Measurements from ENCODE around the gene SAMHD1. TPM values are rescaled to one million over a fixed set of nuclear protein-coding genes. Genes with fewer than 3 reads are reported as not detected.

The SAMHD1 gene
- total and polyA plus RNA-seq, 2 of the 8 experiments (the other 6 are each of a cell fraction or from before 2014, with no cell fraction given): 22.0 to 37.1 TPM

GRCh38 chr20:36936341-36936740, 15.2 kb downstream of the SAMHD1 start:
- H2BK15ac ChIP-seq (ENCODE audit: low read length): no peak overlapping the region
- H2AFZ ChIP-seq (ENCODE audit: low read length): no peak overlapping the region
- 83% methylated on average over 8 of the region's 8 CpGs; no CpG with 5 or more reads in 1 of the 2 experiments for WGBS, 2 experiments (ENCODE audit: extremely low coverage in 1 of 2, insufficient coverage in 1 of 2, insufficient read length in 1 of 2, insufficient replicate concordance in 2 of 2, low coverage in 1 of 2, low lambda C conversion rate in 2 of 2, missing lambda C conversion rate in 1 of 2)
- no peak overlapping the region for H3K27ac ChIP-seq (ENCODE audit: low read depth, low read length)
- H3K4me3 ChIP-seq (ENCODE audit: extremely low read depth in 1 of 4, insufficient read depth in 2 of 4, low read depth in 3 of 4, low read length in 4 of 4): no peak overlapping the region
- H3K36me3 ChIP-seq (ENCODE audit: control insufficient read depth in 2 of 4, insufficient read depth in 4 of 4, low read length in 3 of 4): peaks cover 2 to 39% (median 9%) of the 10 kb centered on the region in 4 experiments; a peak in 5 of 8 replicates
- H3K14ac ChIP-seq (ENCODE audit: insufficient read length): no peak overlapping the region
- no peaks in the 10 kb centered on the region for H3K27me3 ChIP-seq (replicated peaks in 1 of 4; ENCODE audit: control insufficient read depth in 3 of 4, extremely low read depth in 1 of 4, insufficient read depth in 3 of 4, low read length in 3 of 4)
- H3K18ac ChIP-seq (ENCODE audit: extremely low read depth, low read length): no peak overlapping the region
- no peak overlapping the region for H2BK120ac ChIP-seq (replicated peaks; ENCODE audit: low read depth, low read length)
- CTCF ChIA-PET (ENCODE audit: partially characterized antibody): interaction anchor here (1.2 to 1.5 kb wide), 2 partner anchors 14 to 73 kb away, joined by 3 to 4 read pairs; a partner anchor contains a TSS
- H4K20me1 ChIP-seq (replicated peaks in 1 of 2; ENCODE audit: control insufficient read depth in 1 of 2, insufficient read depth in 2 of 2, low read length in 2 of 2): no peaks in the 10 kb centered on the region
- no peak overlapping the region for H2AK5ac ChIP-seq (ENCODE audit: low read depth, low read length)
- no peaks in the 10 kb centered on the region for H3K9me3 ChIP-seq (ENCODE audit: insufficient read depth in 2 of 2, low read depth in 1 of 2, low read length in 1 of 2)
- no peaks in the 10 kb centered on the region for H3K79me1 ChIP-seq (ENCODE audit: low read depth, low read length)
- no peaks in the 10 kb centered on the region for H3K4me1 ChIP-seq (replicated peaks in 1 of 4; ENCODE audit: control insufficient read depth in 3 of 4, insufficient read depth in 4 of 4, low read length in 3 of 4)
- H2BK20ac ChIP-seq (ENCODE audit: low read length): no peak overlapping the region
- H3K9ac ChIP-seq (replicated peaks in 1 of 4; ENCODE audit: extremely low read depth in 1 of 4, low read depth in 3 of 4, low read length in 3 of 4): no peak overlapping the region
- H4K8ac ChIP-seq (ENCODE audit: extremely low read depth, insufficient read depth, low read length): no peak overlapping the region
- H3K79me2 ChIP-seq (ENCODE audit: control insufficient read depth in 1 of 2, insufficient read depth in 2 of 2, low read length in 2 of 2): no peaks in the 10 kb centered on the region
- FAIRE-seq (no peak), DNase-seq (ENCODE audit: low read depth in 1 of 2, low spot score in 2 of 2) (no peak)
- no peak overlapping the region for H2BK5ac ChIP-seq (ENCODE audit: low read depth, low read length)
- H2BK12ac ChIP-seq (ENCODE audit: low read depth, low read length): no peak overlapping the region
- no peaks in the 10 kb centered on the region for H3K23me2 ChIP-seq (ENCODE audit: low read depth, low read length)
- H4K91ac ChIP-seq (replicated peaks; ENCODE audit: insufficient read length, low read length): no peak overlapping the region
- no peak overlapping the region for H3K4me2 ChIP-seq (ENCODE audit: insufficient read depth in 1 of 2, low read depth in 2 of 2, low read length in 2 of 2)
- no peak overlapping the region for H3K4ac ChIP-seq (replicated peaks; ENCODE audit: insufficient read length, low read depth, low read length)
- POLR2A ChIA-PET (ENCODE audit: partially characterized antibody): interaction anchor here (0.8 kb wide), 1 partner anchor 385 kb away, joined by 3 read pairs; no protein-coding TSS in a partner anchor
- H4K5ac ChIP-seq (ENCODE audit: insufficient read length, low read depth, low read length): no peak overlapping the region
- TF ChIP-seq USF2 (IDR thresholded peaks at IDR 0.05; ENCODE audit: low read length): no peak
- TF ChIP-seq NRF1 (IDR thresholded peaks at IDR 0.05; ENCODE audit: low read depth, low read length): no peak
- TF ChIP-seq ZNF274 (IDR thresholded peaks at IDR 0.05; ENCODE audit: borderline replicate concordance, extremely low read depth, low read length): no peak
- TF ChIP-seq SRF (IDR thresholded peaks at IDR 0.05; ENCODE audit: low read depth, low read length): no peak
- TF ChIP-seq YY1 (IDR thresholded peaks at IDR 0.05; ENCODE audit: low read depth, low read length): no peak
- TF ChIP-seq RXRA (IDR thresholded peaks at IDR 0.05; ENCODE audit: insufficient read depth, low read depth, low read length): no peak
- H3K23ac ChIP-seq (ENCODE audit: insufficient read length): no peak overlapping the region
- no peak overlapping the region for H3K56ac ChIP-seq (replicated peaks; ENCODE audit: insufficient read length, low read depth, low read length)
